Gastrocnemius medialis (tissue), 4 donors: ENCODE data around the gene C6orf118.

Experiments
- CTCF ChIP-seq, 5 experiments: fragments of 450-650 bp in 3 of 5; fragments of 200-600 bp in 2 of 5; sonication (generic) in 2 of 5; IDR thresholded peaks in 4 of 5; conservative IDR thresholded peaks in 1 of 5; 1 replicate in 4 of 5; 2 replicates in 1 of 5; pipeline ENCODE4 v1.5.1; 2016 to 2019; ENCODE audit warnings: antibody characterized with exemption in 5 of 5, mild to moderate bottlenecking in 3 of 5, moderate library complexity in 3 of 5
- POLR2A ChIP-seq, 2 donors: fragments of 450-650 bp; IDR thresholded peaks; one replicate each; pipeline ENCODE4 v1.6.1; 2017; ENCODE audit warnings: antibody characterized with exemption in 2 of 2, mild to moderate bottlenecking in 2 of 2, moderate library complexity in 2 of 2

GRCh38 chr6:165298402-165298801 is 11.0 kb downstream of the C6orf118 start:
- no peak for TF ChIP-seq POLR2A (IDR thresholded peaks at IDR 0.05)
- no peak for TF ChIP-seq CTCF (IDR thresholded peaks at IDR 0.05 in 4 of 5, conservative IDR thresholded peaks at IDR 0.05 in 1 of 5)
